ENCODE measurements around the gene IL1RAP.
A peak's percentile ranks its signal among the peaks of the same experiment; 100 is the strongest.

The IL1RAP gene

DNA sequence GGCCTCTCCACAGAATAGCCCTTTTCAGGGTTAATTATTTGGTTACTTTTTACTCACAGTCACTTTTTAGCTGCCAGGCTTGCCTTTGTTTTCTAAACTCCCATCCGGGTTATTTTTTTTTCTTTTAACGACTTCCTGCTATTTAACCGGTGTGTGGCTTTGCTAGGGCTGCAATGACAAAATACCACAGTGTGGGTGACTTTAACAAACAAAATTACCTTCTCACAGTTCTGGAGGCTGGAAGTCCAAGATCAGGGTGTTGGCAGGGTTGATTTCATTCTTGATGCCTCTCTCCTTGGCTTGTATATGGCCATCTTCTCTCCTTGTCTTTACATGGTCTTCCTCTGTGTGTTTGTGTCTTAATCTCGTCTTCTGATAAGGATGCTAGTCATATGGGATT is 91.5 kb downstream of the IL1RAP start:
- Histone ChIP-seq H3K36me3 (no peaks in the 10 kb centered on the region), H3K4me1 (ENCODE audit: control insufficient read depth in 1 of 2, insufficient read depth in 1 of 2, low read depth in 1 of 2, low read length in 1 of 2) (peaks cover 11 to 18% of the 10 kb centered on the region in 2 experiments), H3K27ac (peak overlapping the region; percentile 14), H3K9me3 (no peaks in the 10 kb centered on the region), H3K27me3 (no peaks in the 10 kb centered on the region), H3K4me3 (ENCODE audit: low read depth in 1 of 2, low read length in 1 of 2) (no peak overlapping the region)
- TF ChIP-seq CTCF (IDR thresholded peaks at IDR 0.05): no peak

- TF ChIP-seq CTCF (IDR thresholded peaks at IDR 0.05): no peak
Measured at GRCh38 chr3:190606596-190606995, 92.7 kb downstream of the IL1RAP start.

DNA sequence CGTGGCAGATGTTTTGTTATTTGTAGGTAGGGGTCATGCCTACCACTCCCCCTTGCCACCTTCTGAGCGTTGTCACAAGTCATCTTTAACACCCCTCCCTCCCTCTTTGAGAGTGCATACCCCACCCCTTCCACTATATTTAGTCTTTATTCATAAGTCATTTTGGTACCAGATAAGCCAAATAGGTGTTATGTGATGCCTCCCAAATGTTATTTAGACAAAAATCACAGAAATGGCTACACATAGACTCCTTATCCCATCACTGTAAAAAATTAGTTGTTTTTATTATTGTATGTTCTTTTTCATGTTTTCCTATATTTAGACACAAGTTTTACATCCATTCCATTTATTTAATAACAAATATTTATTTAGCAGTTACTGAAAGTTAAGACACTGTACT is 93.1 kb downstream of the IL1RAP start:
- Histone ChIP-seq H3K4me3 (ENCODE audit: low read depth in 1 of 2, low read length in 1 of 2) (no peak overlapping the region), H3K36me3 (no peaks in the 10 kb centered on the region), H3K27me3 (no peaks in the 10 kb centered on the region), H3K9me3 (no peaks in the 10 kb centered on the region), H3K27ac (no peak overlapping the region), H3K4me1 (ENCODE audit: control insufficient read depth in 1 of 2, insufficient read depth in 1 of 2, low read depth in 1 of 2, low read length in 1 of 2) (peaks cover 11 to 18% of the 10 kb centered on the region in 2 experiments)
- no peak for TF ChIP-seq CTCF (IDR thresholded peaks at IDR 0.05)

More at GRCh38 chr3:190606596-190606995, 92.7 kb downstream of the IL1RAP start:
- peaks cover 11 to 18% of the 10 kb centered on the region in 2 experiments for H3K4me1 ChIP-seq (ENCODE audit: control insufficient read depth in 1 of 2, insufficient read depth in 1 of 2, low read depth in 1 of 2, low read length in 1 of 2)
- no peaks in the 10 kb centered on the region for H3K9me3 ChIP-seq
- H3K36me3 ChIP-seq: no peaks in the 10 kb centered on the region
- H3K27ac ChIP-seq: no peak overlapping the region
- H3K27me3 ChIP-seq: no peaks in the 10 kb centered on the region
- no peak overlapping the region for H3K4me3 ChIP-seq (ENCODE audit: low read depth in 1 of 2, low read length in 1 of 2)

- H3K9me3 ChIP-seq: no peaks in the 10 kb centered on the region
- H3K4me3 ChIP-seq (ENCODE audit: low read depth in 1 of 2, low read length in 1 of 2): no peak overlapping the region
- H3K4me1 ChIP-seq (ENCODE audit: control insufficient read depth in 1 of 2, insufficient read depth in 1 of 2, low read depth in 1 of 2, low read length in 1 of 2): peaks cover 21 to 31% of the 10 kb centered on the region in 2 experiments
- no peaks in the 10 kb centered on the region for H3K27me3 ChIP-seq
- no peak for TF ChIP-seq CTCF (IDR thresholded peaks at IDR 0.05)
- no peaks in the 10 kb centered on the region for H3K36me3 ChIP-seq
- H3K27ac ChIP-seq: peak overlapping the region; percentile 50
Measured at GRCh38 chr3:190608850-190609589, 95.1 kb downstream of the IL1RAP start.

DNA sequence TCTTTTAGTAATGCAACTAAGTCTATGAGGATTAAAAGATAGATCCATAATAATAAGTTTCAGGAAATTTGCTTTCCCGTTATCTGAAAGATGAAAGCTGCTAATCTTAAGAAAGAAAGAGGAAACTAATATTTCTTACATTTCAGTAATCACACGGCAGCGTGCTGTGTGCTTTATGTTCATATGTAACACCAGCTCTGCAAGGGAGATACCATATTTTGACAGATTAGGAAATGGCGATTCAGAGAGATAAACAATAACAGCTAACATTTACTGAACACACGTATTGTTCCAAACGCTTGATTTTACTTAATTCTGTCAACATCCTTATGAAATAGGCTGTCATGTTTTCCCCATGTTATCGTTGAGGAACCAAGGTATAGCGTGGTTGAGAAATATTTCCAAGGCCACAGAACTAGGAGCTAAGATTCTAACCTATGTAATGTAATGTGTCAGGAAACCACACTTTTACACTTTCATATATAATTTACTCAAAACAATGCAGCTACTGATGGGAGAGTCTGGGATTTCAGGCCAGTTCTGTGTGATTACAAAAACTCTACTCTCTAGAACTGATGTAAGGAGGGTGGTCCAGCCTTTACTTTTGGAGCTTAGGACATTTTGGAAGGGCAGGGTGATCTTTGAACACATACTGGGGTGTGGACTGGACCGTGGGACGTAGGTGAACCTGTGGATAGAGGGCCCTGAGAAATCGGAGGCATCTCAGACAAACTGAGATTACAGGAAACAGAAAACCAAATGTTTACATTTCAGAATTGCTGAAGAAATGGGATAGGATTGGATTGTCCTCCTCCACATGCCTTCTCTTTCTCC is 100.6 kb downstream of the IL1RAP start:
- peak overlapping the region; percentile 10 to 28 for H3K4me3 ChIP-seq (ENCODE audit: low read depth in 1 of 2, low read length in 1 of 2)
- H3K4me1 ChIP-seq (ENCODE audit: control insufficient read depth in 1 of 2, insufficient read depth in 1 of 2, low read depth in 1 of 2, low read length in 1 of 2): peaks cover 69 to 71% of the 10 kb centered on the region in 2 experiments
- H3K36me3 ChIP-seq: no peaks in the 10 kb centered on the region
- H3K9me3 ChIP-seq: no peaks in the 10 kb centered on the region
- no peaks in the 10 kb centered on the region for H3K27me3 ChIP-seq
- no peak for TF ChIP-seq CTCF (IDR thresholded peaks at IDR 0.05)
- peak overlapping the region; percentile 95 for H3K27ac ChIP-seq
